Activated CD4-positive, CD25-positive, alpha-beta regulatory T cell treated with anti-CD3 and anti-CD28 coated beads, Interleukin-2, amount 50 U/mL, for 16 hours (primary cell): Measurements from ENCODE around the gene KEAP1.
"Not testable (repeated sequence)": the region's sequence is repeated elsewhere in the genome, so short reads cannot be mapped to it uniquely, and the experiment has no call there.

Experiments used
- DNase-seq: peaks from one replicate; pipeline ENCODE4 v3.0.0-alpha.2; 2020; ENCODE audit warnings: low read depth, low spot score

Gene KEAP1

DNA sequence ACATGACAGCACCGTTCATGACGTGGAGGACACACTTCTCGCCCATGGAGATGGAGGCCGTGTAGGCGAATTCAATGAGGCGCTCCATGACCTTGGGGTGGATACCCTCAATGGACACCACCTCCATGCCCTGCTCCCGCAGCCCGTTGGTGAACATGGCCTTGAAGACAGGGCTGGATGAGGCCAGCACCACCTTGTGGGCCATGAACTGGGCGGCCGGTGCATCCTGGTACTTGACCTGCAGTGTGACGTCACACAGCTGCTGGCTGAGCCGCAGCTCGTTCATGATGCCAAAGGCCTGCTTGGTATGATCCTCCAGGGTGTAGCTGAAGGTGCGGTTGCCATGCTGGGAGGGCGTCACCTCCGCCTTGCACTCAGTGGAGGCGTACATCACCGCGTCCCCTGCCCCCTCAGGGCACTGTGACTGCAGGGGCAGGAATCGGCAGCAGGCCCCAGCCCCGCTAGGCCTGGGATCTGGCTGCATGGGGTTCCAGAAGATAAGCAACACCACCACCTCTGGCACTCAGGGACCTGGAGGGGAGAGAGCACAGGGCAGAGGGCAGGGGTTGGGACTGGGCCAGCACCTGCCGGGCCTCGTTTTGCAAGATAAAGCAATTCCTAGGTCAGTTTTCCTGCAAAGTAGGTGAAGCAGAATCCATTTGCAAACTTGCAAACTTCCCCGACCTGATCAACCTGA is 3.5 kb downstream of the KEAP1 start:
- DNase-seq, result no peak

GRCh38 chr19:10497371-10497770 is 5.8 kb downstream of the KEAP1 start:
- no peak for DNase-seq

DNA sequence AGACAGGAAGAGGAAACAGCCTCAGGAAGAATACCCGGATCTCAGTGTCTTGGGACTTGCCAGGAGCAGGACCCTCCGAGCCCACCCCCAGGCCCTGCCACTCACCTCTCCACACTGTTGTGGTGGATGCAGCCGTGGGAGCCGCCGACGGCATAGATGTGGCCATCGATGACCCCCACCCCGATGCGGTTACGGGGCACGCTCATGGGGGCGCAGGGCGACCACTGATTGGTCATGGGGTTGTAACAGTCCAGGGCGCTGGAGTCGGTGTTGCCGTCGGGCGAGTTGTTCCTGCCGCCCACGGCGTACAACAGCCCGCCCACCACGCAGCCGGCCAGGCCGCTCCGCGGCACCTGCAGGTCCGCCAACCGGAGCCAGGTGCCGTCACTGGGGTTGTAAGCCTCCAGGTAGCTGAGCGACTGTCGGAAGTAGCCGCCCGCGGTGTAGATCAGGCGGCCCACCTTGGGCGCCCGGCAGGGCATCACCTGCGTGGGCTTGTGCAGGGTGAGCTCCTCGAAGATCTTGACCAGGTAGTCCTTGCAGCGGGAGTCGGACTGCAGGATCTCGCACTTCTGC is 11.6 kb downstream of the KEAP1 start:
- no peak for DNase-seq

- no peak for DNase-seq
Measured at GRCh38 chr19:10486551-10486950, 16.6 kb downstream of the KEAP1 start.

DNA sequence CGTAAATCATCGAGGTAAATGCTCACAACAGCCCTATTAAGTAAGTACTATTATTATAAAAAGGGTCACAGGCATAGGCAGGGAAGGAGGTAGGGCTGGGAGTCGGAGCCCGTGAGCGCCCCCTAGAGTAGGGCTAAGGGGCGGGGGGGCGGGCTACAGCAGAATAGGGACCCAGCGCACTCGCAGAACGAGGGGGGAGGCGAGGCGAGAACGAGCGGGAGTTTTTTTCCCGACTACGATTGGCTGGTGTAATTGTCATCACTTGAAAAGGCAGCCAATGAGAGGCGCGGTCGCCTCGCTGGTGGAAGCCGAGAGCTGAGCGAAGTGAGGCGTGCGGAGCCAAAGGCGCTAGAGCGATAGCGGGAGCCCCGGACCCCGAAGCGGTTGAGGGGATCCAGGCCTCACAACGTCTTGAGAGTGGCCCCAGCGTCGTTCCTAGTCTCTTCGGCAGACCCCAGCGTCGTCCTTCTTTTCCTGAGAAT is 24.2 kb downstream of the KEAP1 start:
- peak; percentile 73 for DNase-seq

GRCh38 chr19:10478476-10478875 is 24.7 kb downstream of the KEAP1 start:
- DNase-seq, result no peak

DNA sequence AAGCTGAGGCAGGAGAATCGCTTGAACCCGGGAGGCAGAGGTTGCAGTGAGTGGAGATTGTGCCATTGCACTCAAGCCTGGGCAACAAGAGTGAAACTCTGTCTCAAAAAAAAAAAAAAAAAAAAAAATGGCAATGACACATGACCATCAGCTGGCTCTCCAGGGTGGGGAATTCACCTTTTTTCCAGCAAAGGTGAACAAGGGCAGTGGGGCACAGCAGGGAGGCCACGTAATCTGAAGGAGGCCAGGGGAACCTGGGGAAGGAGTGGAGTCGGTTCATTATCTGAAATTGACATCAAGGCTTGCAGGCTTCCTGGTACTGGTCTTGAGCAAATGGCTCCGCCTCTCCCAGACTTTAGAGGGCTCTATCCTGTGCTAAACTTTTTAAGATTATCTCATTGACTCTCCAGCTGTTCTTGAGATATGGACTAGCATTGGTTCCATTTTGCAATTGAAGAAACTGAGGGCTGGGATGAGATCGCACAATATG is 28.1 kb downstream of the KEAP1 start:
- DNase-seq, result no peak

DNA sequence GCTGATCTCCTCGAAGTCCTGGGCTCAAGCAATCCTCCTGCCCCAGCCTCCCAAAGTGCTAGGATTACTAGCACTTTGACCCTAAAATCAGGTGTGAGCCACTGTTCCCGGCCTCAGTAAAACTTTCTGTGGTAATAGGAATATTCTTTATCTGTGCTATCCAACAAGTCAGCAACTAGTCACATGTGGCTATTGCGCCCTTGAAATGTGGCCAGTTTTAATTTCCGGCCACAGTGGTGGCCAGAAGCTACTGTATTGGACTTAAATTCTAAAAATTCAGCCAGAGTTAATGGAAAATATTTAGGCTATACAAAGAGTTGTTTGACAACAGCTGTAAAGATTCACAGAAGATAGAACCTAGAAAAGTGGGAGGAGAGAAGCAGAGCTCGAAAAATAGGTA is 30.0 kb downstream of the KEAP1 start:
- DNase-seq, result no peak

DNA sequence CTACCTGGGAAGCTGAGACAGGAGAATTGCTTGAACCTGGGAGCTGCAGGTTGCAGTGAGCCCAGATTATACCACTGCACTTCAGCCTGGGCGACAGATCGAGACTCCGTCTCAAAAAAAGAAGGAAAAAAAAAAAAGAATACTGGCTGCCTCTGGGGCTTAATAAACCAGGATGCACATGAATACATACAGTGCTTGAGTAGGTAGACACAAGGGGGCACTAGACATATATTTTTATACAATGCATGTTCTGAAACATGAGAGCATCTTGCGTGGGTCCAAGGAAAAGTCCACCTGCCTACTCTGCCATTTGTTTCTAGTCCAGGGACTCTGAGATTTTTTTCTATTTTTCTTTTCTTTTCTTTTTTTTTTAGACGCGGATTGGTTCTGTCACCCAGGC is 31.2 kb downstream of the KEAP1 start:
- DNase-seq, result no peak

- no peak for DNase-seq
Measured at GRCh38 chr19:10468133-10468532, 35.0 kb downstream of the KEAP1 start.

GRCh38 chr19:10467104-10467706 is 36.0 kb downstream of the KEAP1 start:
- no peak for DNase-seq

DNA sequence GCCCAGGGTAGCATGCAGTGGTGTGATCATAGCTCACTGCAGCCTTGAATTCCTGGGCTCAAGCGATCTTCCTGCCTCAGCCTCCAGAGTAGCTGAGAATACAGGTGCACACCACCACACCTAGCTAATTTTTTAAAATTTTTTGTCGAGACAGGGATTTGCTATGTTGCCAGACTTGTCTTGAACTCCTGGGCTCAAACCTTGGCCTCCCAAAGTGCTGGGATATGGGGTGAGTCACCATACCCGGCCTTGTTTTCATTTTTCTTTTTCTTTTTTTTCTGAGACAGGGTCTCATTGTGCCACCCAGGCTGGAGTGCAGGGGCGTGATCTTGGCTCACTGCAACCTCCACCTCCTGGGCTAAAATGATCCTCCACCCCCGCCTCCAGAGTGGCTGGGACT is 38.7 kb downstream of the KEAP1 start:
- DNase-seq, result no peak

DNA sequence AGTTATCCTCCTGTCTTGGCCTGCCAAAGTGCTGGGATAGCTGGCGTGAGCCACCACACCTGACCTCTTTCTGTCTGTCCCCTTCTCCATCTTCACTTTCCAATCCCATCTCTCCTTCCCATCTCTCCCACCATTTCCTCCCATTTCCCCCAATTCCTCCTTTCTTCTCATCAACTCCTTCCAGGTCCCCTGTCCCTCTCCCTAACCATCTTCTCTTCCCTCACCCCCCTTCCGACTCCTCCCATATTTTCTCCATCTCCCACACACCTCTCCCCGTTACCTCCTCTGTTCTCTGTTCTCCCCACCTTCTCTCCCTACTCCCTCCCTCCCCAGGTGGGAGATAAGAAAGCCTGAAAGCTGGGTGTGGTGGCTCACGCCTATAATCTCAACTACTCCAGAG is 40.6 kb downstream of the KEAP1 start:
- no peak for DNase-seq

DNA sequence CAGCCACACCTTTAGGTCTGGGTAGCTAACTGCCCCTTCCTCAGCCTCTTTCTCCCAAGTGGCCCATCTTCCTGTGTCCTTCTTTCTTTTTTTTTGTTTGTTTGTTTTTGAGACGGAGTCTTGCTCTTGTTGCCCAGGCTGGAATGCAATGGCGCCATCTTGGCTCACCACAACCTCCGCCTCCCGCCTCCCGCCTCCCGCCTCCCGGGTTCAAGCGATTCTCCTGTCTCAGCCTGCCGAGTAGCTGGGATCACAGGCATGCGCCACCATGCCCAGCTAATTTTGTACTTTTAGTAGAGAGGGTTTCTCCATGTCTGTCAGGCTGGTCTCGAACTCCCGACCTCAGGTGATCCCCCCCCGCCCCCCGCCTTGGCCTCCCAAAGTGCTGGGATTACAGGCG is 41.1 kb downstream of the KEAP1 start:
- not testable (repeated sequence) for DNase-seq

DNA sequence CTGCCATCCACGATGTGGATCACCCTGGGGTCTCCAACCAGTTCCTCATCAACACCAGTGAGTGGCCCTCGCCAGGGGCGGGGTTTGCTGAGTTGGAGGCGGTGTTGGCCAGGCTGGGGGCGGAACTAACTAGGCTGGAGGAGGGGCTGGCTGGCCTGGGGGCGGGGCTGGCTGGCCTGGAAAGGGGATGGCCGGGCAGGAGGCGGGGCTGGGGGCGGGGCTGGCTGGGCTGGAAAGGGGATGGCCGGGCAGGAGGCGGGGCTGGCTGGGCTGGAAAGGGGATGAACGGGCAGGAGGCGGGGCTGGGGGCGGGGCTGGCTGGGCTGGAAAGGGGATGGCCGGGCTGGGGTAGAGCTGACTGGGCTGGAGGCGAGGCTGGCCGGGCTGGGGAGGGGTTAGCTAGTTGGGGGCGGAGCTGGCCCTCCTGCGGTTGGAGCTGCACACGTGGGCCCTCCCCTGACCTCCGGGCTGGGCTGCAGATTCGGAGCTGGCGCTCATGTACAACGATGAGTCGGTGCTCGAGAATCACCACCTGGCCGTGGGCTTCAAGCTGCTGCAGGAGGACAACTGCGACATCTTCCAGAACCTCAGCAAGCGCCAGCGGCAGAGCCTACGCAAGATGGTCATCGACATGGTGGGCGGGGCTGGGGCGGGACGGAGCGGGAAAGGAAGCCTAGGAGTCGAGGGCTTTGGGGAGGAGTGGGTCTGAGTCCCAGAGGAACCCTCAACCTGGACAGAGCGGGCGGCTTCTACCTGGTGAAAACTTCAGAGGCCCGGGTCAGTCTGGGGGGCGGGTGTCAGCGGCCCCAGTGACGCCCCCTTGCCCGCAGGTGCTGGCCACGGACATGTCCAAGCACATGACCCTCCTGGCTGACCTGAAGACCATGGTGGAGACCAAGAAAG is 41.9 kb downstream of the KEAP1 start:
- peak; percentile 61 for DNase-seq

GRCh38 chr19:10460714-10461046 is 42.5 kb downstream of the KEAP1 start:
- no peak for DNase-seq

DNA sequence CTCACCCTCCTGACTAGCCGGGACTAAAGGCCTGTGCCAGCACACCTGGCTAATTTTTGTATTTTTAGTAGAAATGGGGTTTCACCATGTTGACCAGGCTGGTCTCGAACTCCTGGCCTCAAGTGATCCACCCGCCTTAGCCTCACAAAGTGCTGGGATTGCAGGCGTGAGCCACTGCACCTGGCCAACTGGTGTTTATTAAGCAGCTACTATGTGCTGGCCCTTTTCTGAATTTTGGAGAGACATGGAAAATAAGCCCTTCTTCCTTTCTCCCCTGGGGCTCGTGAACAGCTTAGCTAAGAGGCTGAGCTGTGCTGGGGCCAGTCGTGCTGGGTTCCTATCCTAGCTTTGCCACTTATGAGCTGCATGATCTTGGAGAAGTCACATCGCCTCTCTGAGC is 44.4 kb downstream of the KEAP1 start:
- not testable (repeated sequence) for DNase-seq

- no peak for DNase-seq
Measured at GRCh38 chr19:10454267-10454666, 48.9 kb downstream of the KEAP1 start.

DNA sequence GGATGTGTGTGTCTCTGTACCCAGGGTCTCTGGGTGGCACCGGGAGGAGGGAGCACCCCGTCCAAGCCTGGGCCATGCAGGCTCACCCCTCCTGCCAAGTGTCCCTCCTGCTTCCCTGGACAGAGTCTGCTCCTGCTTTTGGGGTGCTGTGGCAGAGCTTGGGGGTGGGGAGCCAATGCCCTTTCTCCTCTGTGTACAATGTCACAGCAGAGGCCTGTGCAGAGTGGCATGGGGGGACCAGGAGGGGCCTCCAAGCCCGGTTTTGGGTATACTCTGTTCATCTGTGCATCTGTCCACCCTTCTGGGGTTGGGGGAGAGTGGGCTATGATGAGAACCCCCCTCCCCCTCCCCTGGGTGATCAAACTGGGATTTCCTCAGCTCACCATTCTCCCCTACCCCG is 49.3 kb downstream of the KEAP1 start:
- DNase-seq, result no peak

DNA sequence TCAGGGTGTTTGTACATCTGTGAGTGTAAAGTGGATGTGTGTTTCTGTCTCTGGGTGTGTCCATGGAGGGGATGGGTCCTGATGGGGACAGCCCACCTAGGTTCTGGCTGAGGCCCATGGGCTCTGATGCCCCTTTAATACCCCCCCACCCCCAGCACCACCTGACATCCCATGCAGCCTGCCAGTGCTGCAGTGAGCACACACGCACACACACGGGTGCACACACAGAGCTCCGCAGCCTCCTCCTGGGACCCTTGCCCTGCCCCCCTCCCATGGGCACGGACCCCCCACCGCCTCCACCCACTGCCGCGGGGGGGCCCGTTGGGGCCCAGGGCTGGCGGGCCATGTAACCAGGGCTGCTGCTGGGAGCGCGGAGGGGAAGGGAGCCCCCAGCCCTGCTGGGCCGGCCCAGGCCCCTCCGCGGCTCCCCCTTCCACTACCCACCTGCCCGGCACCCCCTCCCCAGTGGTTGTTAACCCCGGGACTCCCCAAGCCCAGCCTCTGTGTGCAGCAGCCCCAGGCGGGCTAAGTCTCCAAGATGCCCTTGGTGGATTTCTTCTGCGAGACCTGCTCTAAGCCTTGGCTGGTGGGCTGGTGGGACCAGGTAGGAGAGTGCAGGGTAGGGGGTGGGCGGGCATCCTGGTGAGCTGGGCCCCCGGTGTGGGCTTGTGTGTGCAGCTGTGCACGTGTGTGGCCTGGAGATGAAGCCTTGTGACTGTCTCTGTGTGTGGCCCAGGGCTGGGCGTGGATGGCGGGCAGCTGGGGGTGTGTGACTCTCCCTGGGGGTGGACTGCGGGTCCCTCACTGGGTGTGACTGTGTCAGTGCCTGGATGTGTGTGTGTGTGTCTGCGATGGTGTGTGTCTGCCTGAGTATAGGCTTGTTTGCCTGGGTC is 50.2 kb downstream of the KEAP1 start:
- no peak for DNase-seq
